ENCODE measurements around the gene E2F3.

E2F3 gene

DNA sequence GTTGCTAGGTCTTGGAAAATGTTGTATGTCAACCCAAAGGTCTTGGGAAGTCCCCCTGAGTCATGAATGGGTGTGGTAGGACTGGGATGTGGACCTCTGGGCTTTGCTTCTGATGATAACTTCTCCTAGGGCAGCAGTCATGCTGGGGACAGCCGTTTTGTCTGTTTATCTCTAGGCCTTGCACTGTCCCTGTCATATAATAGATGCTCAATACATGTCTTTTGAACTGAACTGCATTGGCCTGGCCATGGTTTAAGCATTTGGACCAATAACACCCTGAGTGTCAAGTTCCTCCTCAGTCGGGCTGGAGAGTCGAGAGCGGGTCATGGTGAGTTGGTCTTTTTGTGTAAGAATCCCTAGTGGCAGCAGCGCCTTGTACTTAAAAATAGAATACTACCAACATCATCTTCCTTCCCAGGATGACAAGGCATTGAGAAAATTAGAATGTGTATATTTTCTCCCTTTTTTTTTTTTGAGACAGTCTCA lies 43.1 kb downstream of the E2F3 start:
- no peak for TF ChIP-seq ZFX (IDR thresholded peaks at IDR 0.05)
- TF ChIP-seq, protein P1, sequence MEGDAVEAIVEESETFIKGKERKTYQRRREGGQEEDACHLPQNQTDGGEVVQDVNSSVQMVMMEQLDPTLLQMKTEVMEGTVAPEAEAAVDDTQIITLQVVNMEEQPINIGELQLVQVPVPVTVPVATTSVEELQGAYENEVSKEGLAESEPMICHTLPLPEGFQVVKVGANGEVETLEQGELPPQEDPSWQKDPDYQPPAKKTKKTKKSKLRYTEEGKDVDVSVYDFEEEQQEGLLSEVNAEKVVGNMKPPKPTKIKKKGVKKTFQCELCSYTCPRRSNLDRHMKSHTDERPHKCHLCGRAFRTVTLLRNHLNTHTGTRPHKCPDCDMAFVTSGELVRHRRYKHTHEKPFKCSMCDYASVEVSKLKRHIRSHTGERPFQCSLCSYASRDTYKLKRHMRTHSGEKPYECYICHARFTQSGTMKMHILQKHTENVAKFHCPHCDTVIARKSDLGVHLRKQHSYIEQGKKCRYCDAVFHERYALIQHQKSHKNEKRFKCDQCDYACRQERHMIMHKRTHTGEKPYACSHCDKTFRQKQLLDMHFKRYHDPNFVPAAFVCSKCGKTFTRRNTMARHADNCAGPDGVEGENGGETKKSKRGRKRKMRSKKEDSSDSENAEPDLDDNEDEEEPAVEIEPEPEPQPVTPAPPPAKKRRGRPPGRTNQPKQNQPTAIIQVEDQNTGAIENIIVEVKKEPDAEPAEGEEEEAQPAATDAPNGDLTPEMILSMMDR (conservative IDR thresholded peaks at IDR 0.05) = no peak
- H3K27ac ChIP-seq = no peak overlapping the region

DNA sequence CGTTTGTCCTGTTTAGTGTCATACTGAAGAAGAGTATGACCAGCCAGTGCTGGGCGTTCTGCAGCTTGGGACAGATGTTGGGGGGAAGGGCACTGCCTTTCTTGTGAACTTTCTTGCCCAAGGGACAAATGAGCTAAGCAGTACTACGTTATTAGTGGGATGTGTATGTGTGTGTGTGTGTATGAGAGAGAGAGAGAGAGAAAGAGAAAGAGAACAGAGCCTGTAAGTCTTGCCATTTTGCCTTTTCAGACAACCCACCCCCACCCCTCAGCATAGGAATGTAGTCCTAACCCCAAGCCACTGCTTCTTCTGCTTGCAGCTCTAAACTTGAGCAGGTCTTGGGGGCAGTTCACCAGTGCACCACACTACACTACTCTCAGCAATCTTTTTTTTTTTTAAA lies 45.5 kb downstream of the E2F3 start:
- TF ChIP-seq, protein P1 (conservative IDR thresholded peaks at IDR 0.05) = no peak
- TF ChIP-seq ZFX (IDR thresholded peaks at IDR 0.05) = no peak
- H3K27ac ChIP-seq = no peak overlapping the region

DNA sequence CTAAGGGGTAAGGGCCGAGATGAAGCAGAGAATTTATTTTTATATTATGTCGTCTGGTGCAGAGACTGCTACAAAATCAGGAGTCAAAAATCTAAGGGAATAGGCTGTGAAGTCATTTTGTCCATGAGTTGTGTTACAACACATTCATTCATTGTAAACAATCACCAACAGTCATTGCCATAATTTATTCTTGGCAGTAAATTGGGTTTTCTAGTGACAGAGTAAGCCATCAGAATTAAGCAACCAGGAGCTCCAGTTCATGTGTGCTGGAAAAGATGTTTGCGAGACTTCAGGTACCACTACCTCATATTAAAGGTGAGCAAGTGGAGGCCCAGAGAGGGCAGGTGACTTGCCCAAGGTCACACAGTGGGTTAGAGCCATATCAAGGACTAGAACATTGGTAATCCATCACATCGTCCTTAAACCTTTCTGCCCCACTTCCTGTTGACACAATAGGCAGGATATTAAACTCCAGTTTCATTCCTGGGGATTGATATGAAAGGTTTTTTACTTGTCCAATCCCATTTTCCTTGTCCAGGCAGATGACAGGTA lies 46.0 kb downstream of the E2F3 start:
- no peak overlapping the region for H3K27ac ChIP-seq
- no peak for TF ChIP-seq ZFX (IDR thresholded peaks at IDR 0.05)
- TF ChIP-seq, protein P1 (conservative IDR thresholded peaks at IDR 0.05) = no peak

DNA sequence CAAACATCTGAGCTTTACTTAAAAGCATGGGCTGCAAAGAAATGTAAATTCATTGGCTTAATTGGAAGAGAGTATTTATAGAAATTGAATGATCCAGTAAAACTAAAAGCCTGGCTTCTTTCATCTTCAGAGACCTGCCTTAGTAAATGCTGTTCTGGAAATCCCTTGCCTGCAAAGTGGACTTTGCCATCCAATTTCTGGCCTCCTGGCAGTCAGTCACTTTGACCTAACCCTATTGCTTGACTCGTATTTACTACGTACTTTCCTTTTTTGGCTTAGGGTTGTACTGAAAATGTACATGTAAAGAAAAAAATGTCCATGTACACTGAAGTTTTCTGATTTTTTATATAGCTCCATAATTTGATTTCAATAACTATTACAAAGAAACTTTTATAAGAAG lies 47.1 kb downstream of the E2F3 start:
- H3K27ac ChIP-seq = no peak overlapping the region
- TF ChIP-seq, protein P1 (conservative IDR thresholded peaks at IDR 0.05) = no peak
- no peak for TF ChIP-seq ZFX (IDR thresholded peaks at IDR 0.05)

DNA sequence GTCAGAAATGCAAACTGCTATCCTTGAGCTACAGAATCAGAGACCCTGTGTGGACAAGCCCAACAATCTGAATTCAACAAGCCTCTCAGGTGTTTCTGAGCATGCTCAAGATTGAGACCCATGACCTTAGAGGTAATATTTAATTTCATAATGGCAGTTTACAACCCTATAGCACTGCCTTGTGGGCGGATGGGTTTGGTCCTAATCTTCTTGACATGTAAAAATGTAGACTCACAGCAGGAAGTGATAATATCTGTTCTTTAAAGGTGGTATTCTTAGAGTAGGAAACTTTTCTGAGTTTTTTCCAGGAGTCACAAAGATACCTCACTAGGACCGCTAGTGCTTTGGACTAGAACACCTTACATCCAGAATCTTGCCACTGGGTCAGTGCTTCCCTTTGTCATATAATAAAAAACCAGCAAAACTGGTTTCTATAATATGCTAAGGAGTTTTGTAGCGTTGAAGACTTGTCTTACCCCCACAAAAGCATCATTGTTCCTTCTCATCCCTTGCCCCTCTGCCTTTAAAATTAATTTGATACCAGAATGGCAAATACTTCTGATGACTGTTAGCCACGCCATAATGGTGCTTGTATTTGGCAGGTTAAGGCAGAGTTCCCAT lies 52.6 kb downstream of the E2F3 start:
- TF ChIP-seq, protein P1 (conservative IDR thresholded peaks at IDR 0.05) = no peak
- TF ChIP-seq ZFX (IDR thresholded peaks at IDR 0.05) = no peak
- H3K27ac ChIP-seq = no peak overlapping the region

DNA sequence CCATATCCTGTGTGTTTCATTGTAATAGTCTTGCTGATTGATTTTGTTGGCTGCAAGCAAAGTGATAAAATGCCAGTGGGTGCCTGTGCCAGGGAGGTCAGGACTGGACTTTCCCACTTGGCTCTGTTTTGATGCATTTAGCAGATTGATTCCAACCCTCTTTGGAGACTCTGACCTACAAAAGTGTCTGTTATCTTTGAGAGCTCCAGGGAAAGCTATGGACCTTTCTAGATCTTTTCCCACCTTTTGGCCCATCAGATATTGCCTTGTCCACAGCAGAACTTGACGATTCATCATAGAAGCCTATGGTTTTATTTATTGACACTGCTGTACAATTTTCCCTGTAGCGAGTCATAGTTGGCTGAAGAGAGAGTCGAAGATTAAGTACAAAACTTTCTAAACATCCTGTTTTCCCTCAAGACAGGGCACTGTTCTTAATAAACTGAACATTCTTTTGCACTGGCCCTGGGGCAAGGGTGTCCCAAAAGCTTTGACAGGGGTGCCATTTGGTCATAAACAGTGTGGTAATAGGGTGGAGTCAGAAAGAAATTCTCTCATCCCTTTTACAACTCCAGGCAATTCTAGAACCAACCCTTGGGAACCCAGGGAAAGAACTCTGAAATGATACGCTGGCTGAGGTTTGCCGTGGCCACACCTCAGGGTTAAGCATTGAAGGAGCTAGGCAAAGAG lies 53.7 kb downstream of the E2F3 start:
- H3K27ac ChIP-seq = no peak overlapping the region
- TF ChIP-seq, protein P1 (conservative IDR thresholded peaks at IDR 0.05) = no peak
- TF ChIP-seq ZFX (IDR thresholded peaks at IDR 0.05) = no peak
